ENCODE results near the gene AVEN.

Gene AVEN

DNA sequence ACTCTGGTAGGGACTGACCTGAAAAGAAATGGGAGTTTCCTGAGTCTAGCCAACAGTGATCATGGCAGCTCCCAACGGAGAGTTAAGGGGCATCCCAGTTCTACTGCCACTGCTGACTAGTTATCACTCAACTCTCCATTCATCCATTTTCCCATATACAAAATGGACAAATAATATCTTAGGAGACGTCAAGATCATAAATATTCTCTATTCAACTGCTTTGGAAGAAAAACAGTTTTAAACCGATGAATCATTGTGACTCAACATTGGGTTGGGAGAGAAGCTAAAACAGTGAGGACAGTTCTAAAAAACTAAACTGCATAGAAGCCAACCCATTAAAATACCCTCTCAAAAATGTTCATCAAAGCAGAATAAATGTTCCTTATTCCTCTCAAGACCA is 128.3 kb downstream of the AVEN start:
- no peak for DNase-seq

GRCh38 chr15:33908406-33908805 is 130.6 kb downstream of the AVEN start:
- DNase-seq, result no peak

DNA sequence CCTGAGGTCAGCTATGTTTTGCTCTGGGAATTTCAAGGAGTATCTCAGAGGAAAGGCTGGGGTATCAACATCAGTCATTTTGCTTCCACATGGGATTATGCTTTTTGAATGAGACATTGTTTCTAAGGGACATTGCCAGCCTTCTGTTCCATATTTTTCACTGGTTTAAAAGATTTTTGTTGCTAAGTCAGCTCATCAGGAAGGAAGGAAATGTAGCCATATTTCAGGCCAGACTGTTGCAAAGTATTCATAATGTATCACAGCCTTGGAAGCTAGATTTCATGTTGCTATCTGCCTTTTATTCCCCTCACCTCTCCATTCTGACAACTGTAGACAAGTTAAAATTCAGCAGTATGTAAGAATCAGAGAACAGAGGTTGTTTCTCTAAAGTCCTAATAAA is 131.7 kb downstream of the AVEN start:
- no peak for DNase-seq

DNA sequence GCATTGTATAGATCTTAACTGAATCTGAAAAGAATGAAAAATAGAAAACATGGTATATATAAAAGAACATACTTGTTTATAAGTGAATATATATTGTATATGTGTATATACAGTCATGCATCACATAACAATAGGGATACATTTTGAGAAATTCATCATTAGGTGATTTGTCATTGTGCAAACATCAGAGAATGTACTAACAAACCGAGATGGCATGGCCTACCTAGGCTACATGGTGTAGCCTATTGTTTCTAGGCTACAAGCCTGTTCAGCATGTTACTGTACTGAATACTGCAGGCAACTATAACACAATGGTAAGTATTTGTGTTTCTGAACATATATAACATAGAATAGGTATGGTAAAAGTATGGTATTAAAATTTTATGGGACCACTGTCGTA is 135.3 kb downstream of the AVEN start:
- DNase-seq, result no peak

DNA sequence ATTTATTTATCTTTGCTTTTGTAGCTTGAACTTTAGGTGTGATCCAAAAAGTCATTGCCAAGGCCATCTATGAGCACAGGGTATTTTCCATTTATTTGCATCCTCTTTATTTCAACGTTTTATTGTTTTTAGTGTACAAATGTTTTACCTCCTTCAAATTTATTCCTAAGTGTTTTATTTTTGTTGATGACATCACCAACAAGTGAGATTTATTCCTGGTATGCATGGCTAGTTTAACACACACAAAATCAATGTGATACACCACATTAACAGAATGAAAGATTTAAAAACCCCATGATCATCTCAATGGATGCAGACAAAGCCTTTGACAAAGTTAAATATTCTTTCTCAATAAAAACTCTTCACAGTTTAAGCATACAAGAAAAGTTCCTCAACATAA is 137.0 kb downstream of the AVEN start:
- DNase-seq, result no peak

DNA sequence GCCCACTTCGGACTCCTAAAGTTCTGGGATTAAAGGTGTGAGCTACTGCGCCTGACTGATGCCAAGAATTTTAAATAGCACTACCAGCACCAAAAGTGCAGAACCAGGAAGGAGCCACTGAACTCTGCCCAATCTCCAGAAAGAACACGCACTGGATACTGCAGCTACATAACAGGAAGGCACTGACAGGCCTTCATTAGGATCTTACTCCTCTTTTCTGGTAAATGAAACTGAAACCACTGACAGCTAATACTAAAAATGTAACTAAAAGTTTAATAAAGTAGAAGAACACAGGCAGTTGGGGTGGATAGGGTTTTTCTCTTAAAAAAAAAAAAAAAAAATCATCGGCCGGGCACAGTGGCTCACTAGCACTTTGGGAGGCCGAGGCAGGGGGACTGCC is 144.8 kb downstream of the AVEN start:
- no peak for DNase-seq

DNA sequence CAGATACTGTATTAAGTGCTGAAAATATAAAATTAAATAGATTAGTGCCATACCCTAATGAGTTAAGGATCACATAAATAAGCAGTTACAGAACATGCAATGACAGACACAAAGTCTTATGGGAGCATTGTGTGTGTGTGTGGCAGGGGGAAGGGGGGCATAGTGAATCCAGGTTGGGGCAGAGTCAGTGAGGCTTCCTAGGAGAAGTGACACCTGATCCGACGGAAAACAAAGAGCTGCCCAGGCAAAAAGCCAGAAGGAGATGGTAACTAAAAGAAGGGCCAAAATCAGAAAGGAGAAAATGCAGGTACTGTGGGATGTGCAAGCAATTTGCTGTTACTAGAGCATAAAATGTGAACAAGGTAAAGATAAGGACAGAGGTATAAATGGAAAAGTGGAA is 150.8 kb downstream of the AVEN start:
- DNase-seq, result no peak

DNA sequence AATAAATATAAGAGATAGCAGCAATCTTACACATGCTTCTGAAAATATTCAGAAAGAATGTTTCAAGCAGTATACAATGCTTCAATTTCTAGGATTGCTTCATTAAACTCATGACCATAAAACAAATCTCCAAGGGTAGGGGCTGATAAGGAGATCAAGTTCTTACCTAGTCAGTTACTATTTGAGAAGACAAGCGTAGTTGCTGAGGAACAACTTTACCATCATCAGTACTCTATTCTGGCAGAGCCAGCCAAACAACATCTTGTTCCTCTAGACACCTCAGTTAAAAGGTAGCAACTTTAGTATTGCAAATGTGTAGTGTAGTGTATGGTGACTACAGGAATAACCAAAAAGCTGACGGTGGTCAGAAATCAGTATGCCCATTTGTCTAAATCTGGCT is 156.1 kb downstream of the AVEN start:
- DNase-seq, result no peak

GRCh38 chr15:33874156-33874555 is 164.8 kb downstream of the AVEN start:
- DNase-seq, result no peak

GRCh38 chr15:33872416-33873106 is 166.4 kb downstream of the AVEN start:
- DNase-seq, result no peak

GRCh38 chr15:33871980-33872379 is 167.0 kb downstream of the AVEN start:
- DNase-seq, result no peak

DNA sequence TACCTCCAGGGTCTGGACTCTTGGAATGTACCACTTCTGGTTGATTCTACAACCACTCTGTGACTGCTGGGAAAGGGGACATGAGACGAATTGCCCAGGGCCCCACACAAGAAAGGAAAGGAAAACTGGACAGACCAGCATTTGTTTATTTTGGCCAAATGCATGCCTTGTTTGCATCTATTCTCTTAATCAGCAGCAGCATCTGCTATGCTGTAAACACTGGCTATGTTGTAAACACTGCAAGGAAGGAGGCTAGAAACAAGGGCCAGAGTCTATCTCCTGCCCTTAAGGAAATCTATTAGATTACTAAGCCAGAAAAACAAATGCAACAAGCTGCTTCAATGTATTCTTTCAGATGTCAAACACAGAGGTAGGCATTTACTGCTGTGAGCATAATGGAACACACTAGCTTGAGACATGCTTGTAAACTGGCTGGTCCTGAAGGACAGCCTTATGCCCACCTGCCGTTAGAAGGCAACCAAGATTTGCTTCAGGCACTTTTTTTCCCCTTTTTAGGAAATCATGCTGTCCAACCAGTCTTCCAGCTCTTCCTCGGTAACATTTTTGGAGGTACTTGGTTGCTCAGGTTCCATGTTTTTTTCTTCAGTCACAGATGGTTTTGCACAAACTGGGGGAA is 172.8 kb downstream of the AVEN start:
- no peak for DNase-seq

- DNase-seq, result no peak
Measured at GRCh38 chr15:33865416-33865815, 173.6 kb downstream of the AVEN start.

GRCh38 chr15:33864360-33865075 is 174.5 kb downstream of the AVEN start:
- DNase-seq, result no peak

- no peak for DNase-seq
Measured at GRCh38 chr15:33860754-33861153, 178.2 kb downstream of the AVEN start.

DNA sequence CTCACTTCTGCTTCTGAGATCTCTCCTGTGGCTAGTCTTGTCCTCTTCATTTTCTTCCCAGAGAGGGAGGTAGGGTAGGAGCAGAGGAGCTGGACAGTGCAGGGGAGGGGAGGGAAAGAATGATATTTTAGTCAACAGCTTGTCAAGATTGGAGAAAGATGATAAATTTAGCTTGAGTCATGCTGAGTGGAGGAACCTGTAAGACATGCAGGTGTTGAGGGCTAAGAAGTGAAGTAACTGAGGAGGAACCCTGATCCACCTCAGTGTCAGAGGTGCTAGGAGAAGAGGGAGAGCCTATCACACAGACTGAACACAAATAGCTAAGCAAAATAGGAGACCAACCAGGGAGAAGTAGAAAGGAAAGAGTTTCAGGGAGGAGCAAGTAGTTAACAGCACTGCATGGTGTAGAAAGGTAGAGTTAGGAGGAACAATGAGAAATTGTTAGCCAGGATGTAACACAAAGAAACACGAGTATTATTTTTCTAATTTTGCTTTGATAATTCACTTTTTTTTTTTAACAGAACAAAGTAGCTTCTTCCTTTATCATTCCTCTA is 178.9 kb downstream of the AVEN start:
- no peak for DNase-seq

- no peak for DNase-seq
Measured at GRCh38 chr15:33858836-33859235, 180.2 kb downstream of the AVEN start.

DNA sequence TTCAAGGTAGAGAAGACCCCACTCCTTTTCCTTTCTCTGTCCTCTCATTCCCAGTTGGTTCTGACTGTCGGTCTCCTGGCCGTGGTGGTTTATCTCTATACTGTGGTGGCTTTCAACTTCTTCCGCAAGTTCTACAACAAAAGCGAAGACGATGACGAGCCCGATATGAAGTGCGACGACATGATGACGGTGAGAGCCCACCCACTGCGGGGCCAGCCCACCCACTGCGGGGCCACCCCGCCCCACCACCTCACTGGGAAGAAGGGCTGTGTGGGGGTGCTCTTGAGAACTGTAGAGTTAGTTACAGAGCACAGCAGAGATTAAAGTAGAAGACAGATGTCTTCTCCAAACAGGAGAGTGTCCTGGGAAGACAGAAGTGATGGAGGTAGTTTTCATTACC is 181.3 kb downstream of the AVEN start:
- DNase-seq, result no peak

DNA sequence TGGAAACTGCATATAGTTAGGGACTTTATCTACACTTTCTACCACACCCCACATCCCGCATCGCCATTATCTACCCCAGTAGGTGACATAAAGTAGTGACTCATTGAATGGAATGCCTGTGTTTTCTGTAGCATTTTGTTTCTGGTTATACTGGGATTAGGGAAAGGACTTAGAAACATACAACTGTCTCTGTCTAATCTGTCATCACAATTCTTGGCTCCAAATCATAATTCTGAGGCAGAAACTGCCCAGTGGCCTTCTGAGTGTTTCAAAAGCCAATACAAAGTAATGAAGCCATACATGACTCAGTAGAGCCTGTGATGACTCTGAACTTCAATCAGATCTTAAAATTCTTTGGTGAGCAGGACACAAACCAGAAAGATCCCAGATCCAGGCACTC is 186.4 kb downstream of the AVEN start:
- DNase-seq, result no peak

DNA sequence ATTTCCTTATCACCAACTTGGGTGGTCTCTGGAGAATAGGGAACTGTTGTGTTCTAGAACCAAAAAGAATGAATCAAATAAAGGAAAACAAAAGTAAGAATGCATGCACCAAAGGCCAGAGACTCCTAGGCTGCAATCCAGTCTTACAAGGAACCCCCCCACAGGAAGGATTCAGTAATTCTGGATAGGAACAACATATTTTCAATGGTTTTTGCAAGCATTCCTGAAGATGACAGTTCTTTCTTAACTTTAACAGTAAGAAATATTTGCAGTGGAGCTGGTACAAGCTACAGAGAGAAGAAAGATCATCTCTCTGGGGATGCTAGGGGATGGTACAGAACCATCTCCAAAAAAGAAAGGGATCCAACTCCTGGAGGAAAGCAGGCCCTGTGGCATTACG is 186.9 kb downstream of the AVEN start:
- no peak for DNase-seq

- DNase-seq, result no peak
Measured at GRCh38 chr15:33851079-33851478, 187.9 kb downstream of the AVEN start.

GRCh38 chr15:33848011-33848410 is 191.0 kb downstream of the AVEN start:
- DNase-seq, result no peak

GRCh38 chr15:33846862-33847261 is 192.1 kb downstream of the AVEN start:
- DNase-seq, result no peak

GRCh38 chr15:33846142-33846541 is 192.9 kb downstream of the AVEN start:
- DNase-seq, result no peak
